Erythroblast (primary cell): Measurements from ENCODE around the gene GPR26.

Source experiments
- DNase-seq, 2 experiments: peaks; one replicate each; lab custom pipeline; 2025; lab: John Stamatoyannopoulos, UW
- GATA1 ChIP-seq: IDR thresholded peaks from 2 replicates; pipeline ENCODE4 v1.6.1; 2011; ENCODE audit warnings: low read depth, mild to moderate bottlenecking, control low read depth, low read length, moderate library complexity
- POLR2A ChIP-seq: IDR thresholded peaks from 2 replicates; pipeline ENCODE4 v1.6.1; 2011; ENCODE audit warnings: mild to moderate bottlenecking, low read length

The GPR26 gene

GRCh38 chr10:123742751-123743440 lies 76.7 kb downstream of the GPR26 start:
- TF ChIP-seq GATA1 (no peak), POLR2A (no peak)
- DNase-seq, result no peak

DNA sequence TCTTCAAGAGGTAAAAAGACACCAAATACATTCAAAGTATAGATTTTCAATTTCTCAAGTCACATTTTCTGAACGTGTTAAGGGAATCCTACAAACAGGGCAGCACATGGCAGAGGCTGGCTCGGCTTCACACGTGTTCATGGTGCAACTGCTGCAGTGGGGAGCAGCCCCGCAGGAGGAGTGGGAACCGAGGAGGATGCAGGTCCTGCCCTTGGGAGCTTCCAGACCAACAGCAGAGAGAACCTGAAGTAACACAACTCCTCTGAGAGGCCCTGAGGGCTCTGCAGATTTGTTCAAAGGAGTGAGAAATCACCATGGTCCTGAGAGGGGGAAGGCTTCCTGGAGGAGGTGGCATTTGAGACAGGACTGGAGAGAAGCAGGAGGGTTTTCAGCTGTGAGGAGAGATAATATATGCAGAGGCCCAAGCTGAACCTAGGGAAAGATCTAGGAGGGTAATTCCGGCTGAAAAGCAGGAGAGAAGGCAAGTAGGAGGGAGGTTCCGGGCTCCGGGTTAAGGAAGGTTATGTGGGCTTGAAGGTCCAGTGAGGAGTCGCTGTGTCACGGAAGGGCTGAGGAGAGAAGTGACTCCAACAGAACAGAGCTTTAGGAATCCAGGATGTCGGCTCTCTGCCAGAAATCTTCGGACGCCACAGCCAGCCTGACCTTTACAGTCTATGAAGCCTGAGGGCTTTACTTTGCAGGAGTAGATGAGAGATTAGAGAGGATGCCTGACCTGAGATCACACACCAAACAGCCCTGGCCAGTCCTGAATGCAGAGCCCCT lies 77.5 kb downstream of the GPR26 start:
- no peak for DNase-seq
- no peak for TF ChIP-seq GATA1
- no peak for TF ChIP-seq POLR2A

DNA sequence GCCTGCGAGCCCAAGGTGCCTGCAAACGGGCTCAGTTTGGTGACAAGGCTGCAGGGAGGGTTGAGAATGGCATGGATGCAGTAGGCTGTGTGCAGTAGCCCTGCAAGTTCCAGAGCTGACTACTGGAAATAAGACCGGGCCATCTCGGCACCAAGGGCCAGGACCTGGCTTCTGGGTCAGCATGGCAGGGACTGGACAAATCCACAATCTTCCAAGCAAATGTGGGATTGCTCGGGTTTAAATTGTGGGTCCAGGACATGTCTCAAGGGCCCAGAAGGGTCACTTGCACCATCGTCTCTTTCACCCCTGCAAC lies 78.0 kb downstream of the GPR26 start:
- TF ChIP-seq GATA1, result no peak
- no peak for TF ChIP-seq POLR2A
- no peak for DNase-seq
